Panc1 (cell line): ENCODE data around the gene DDX42. TPM values are rescaled to one million over a fixed set of nuclear protein-coding genes. Genes with fewer than 3 reads are reported as not detected.

Experiments used
- ATAC-seq: fragments of 200-7000 bp; cut with Tn5 transposase; 2 replicates; pipeline ENCODE4 v1.9.1; 2020; ENCODE audit warnings: mild to moderate bottlenecking, moderate library complexity
- BruUV-seq: library from RNA; stranded (reverse); fragments of 400-500 nt; replicated peaks from 2 replicates; lab custom pipeline; 2021; lab: Mats Ljungman, UMichigan
- CTCF ChIA-PET: fragments of 300-600 bp; sonication (Branson Sonifier 250); formaldehyde crosslinking; loops from one replicate; lab custom pipeline; 2022; ENCODE audit warnings: antibody characterized with exemption; lab: Charles Lee
- POLR2A ChIA-PET: fragments of 300-600 bp; sonication (Branson Sonifier 250); formaldehyde crosslinking; loops from one replicate; lab custom pipeline; 2022; ENCODE audit warnings: antibody characterized with exemption; lab: Charles Lee
- DNase-seq: peaks from one replicate; pipeline ENCODE4 v3.0.0-alpha.2; 2010; ENCODE audit warnings: low read depth, low spot score
- H3K27ac ChIP-seq: 2 replicates; pipeline ENCODE4 v1.5.1; 2011; ENCODE audit warnings: mild to moderate bottlenecking, low read length, inconsistent platforms
- H3K27me3 ChIP-seq: fragments of 200-500 bp; sonication (Bioruptor generic); 2 replicates; pipeline ENCODE4 v1.6.0; 2014; ENCODE audit warnings: low read length, inconsistent platforms; ENCODE audit not compliant: control insufficient read depth, insufficient read depth
- H3K36me3 ChIP-seq: fragments of 200-500 bp; sonication (Bioruptor generic); 2 replicates; pipeline ENCODE4 v1.5.1; 2014; ENCODE audit warnings: inconsistent platforms, mild to moderate bottlenecking, low read length, moderate library complexity; ENCODE audit not compliant: control insufficient read depth, insufficient read depth
- H3K4me1 ChIP-seq: 2 replicates; pipeline ENCODE4 v1.5.1; 2011; ENCODE audit warnings: inconsistent platforms, mild to moderate bottlenecking, low read length, moderate library complexity; ENCODE audit not compliant: control insufficient read depth, insufficient read depth
- H3K4me3 ChIP-seq, 2 experiments: 2 replicates each; pipeline ENCODE4 v1.5.1; 2011 to 2012; ENCODE audit warnings: low read depth in 2 of 2, low read length in 2 of 2, mild to moderate bottlenecking in 2 of 2, inconsistent platforms in 1 of 2, moderate library complexity in 1 of 2
- H3K9me3 ChIP-seq: fragments of 200-500 bp; sonication (Bioruptor generic); 2 replicates; pipeline ENCODE4 v1.5.1; 2014; ENCODE audit warnings: low read depth, mild to moderate bottlenecking, inconsistent platforms, low read length, moderate library complexity; ENCODE audit not compliant: control insufficient read depth, insufficient read depth
- CTCF ChIP-seq: fragments of 450-650 bp; IDR thresholded peaks from 2 replicates; pipeline ENCODE4 v1.5.1; 2017; ENCODE audit warnings: mild to moderate bottlenecking
- POLR2AphosphoS5 ChIP-seq: IDR thresholded peaks from 2 replicates; pipeline ENCODE4 v1.6.1; 2012; ENCODE audit warnings: mild to moderate bottlenecking, low read depth, low read length, moderate library complexity
- REST ChIP-seq, 2 experiments: IDR thresholded peaks; 2 replicates each; pipeline ENCODE4 v1.6.1; 2011 to 2012; ENCODE audit warnings: low read depth in 2 of 2, control low read depth in 1 of 2, low read length in 1 of 2, mild to moderate bottlenecking in 1 of 2, moderate library complexity in 1 of 2; ENCODE audit not compliant: insufficient read depth in 1 of 2
- SIN3A ChIP-seq: IDR thresholded peaks from 2 replicates; pipeline ENCODE4 v1.6.1; 2012; ENCODE audit warnings: low read depth, mild to moderate bottlenecking, low read length, moderate library complexity, borderline replicate concordance; ENCODE audit not compliant: insufficient read depth
- TCF7L2 ChIP-seq: IDR thresholded peaks from 2 replicates; pipeline ENCODE4 v1.6.1; 2011; ENCODE audit warnings: mild to moderate bottlenecking, low read depth, low read length, inconsistent platforms
- in situ Hi-C: cut with HindIII; loops from 2 replicates; pipeline ENCODE4 v1.10.0; 2016; ENCODE audit warnings: low sequenced_read_pairs, low pct_unique_long_range_greater_than_20kb
- intact Hi-C: fragments of 100-400 bp; cut with micrococcal nuclease; formaldehyde crosslinking; loops from one replicate; pipeline ENCODE4 v1.10.0; 2022; ENCODE audit not compliant: unreplicated experiment
- total RNA-seq: library from RNA; stranded (reverse); gene quantifications from one replicate; pipeline ENCODE4 v1.2.1, GENCODE V29; 2021; ENCODE audit not compliant: unreplicated experiment

Gene DDX42
- total RNA-seq, 1 experiment from 2014 or later, result 89.6 TPM

DNA sequence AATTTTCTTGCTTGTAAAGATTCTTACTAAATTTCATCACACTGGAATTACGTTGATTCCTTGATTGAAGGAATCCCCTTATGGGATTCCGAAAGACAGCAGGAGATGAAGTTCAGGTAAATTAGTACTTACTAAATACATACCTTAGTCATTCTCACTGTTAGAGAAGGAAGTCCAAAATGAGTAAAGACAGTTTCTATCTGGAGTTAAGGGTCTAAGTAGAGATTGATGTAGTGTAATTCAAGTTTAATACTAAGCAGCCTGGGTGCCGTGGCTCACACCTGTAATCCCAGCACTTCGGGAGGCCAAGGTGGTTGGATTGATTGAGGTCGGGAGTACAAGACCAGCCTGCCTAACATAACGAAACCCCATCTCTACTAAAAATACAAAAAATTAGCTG, 9.6 kb downstream of the DDX42 start:
- in situ Hi-C loops, result no loop called here

DNA sequence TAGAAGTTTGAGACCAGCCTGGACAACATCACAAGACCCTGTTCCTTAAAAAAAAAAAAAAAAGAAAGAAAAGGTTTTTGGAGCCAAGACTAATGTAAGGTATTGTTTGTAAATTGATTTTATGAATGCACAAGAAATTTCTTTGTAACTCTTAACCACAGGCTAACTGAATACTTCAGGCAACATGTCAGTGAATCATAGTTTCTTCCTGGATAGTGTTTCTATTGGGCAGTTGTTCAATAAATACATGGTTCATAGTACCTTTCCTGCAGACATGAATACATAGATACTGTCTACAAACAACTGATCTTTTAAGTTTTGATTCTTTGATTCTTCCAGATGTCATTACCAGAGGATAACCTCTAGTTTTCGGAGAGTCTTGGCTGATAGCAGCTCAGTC, 11.6 kb downstream of the DDX42 start:
- intact Hi-C loops (no loop called here), in situ Hi-C loops (no loop called here)
- CTCF ChIA-PET, result no interaction called here
- H3K4me3 ChIP-seq, result no peak overlapping the region
- H3K4me1 ChIP-seq, result peaks cover 4% of the 10 kb centered on the region
- ATAC-seq (no peak), DNase-seq (no peak)
- H3K36me3 ChIP-seq, result peaks cover 7% of the 10 kb centered on the region
- BruUV-seq, result no TSS peak
- H3K27me3 ChIP-seq, result no peaks in the 10 kb centered on the region
- TF ChIP-seq CTCF, result no peak
- no peak for TF ChIP-seq POLR2AphosphoS5
- TF ChIP-seq TCF7L2, result no peak
- no peak for TF ChIP-seq REST (IDR thresholded peaks at IDR 0.05; ENCODE audit: insufficient read depth in 1 of 2, low read depth in 2 of 2, low read length in 1 of 2)
- no peak for TF ChIP-seq SIN3A
- no peak overlapping the region for H3K27ac ChIP-seq
- POLR2A ChIA-PET, result interaction anchor here (0.6 kb wide), 1 partner anchor 36 kb away, joined by 6 read pairs; no protein-coding TSS in a partner anchor
- H3K9me3 ChIP-seq, result no peaks in the 10 kb centered on the region

More for the DNA sequence above, 9.6 kb downstream of the DDX42 start:
- Histone ChIP-seq H3K9me3 (no peaks in the 10 kb centered on the region), H3K27ac (no peak overlapping the region), H3K4me1 (peaks cover 8% of the 10 kb centered on the region), H3K27me3 (no peaks in the 10 kb centered on the region), H3K36me3 (peaks cover 3% of the 10 kb centered on the region), H3K4me3 (no peak overlapping the region)
- DNase-seq (no peak), ATAC-seq (no peak)
- intact Hi-C loops, result no loop called here
- ChIA-PET CTCF (no interaction called here), POLR2A (no interaction called here)
- TF ChIP-seq REST (IDR thresholded peaks at IDR 0.05; ENCODE audit: insufficient read depth in 1 of 2, low read depth in 2 of 2, low read length in 1 of 2) (no peak), POLR2AphosphoS5 (no peak), TCF7L2 (no peak), CTCF (no peak), SIN3A (no peak)
- BruUV-seq, result no TSS peak
